ENCODE results near the gene NLGN1.
"Not testable (repeated sequence)": the region's sequence is repeated elsewhere in the genome, so short reads cannot be mapped to it uniquely, and the experiment has no call there.

The NLGN1 gene

GRCh38 chr3:173567997-173568396, 170.5 kb downstream of the NLGN1 start:
- no peak for DNase-seq

DNA sequence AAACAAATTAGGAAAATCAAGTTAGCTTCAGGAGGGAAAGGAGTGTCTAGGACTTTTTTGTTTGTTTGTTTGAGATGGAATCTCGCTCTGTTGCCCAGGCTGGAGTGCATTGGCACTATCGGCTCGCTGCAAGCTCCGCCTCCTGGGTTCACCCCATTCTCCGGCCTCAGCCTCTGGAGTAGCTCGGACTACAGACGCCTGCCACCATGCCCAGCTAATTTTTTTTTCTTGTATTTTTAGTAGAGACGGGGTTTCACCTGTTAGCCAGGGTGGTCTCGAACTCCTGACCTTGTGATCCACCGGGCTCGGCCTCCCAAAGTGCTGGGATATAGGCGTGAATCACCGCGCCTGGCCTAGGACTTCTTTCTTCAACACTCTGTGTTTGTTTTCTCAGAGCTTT, 171.1 kb downstream of the NLGN1 start:
- no peak for DNase-seq

- no peak for DNase-seq
These were observed 186.0 kb downstream of the NLGN1 start for GRCh38 chr3:173583496-173583895.

DNA sequence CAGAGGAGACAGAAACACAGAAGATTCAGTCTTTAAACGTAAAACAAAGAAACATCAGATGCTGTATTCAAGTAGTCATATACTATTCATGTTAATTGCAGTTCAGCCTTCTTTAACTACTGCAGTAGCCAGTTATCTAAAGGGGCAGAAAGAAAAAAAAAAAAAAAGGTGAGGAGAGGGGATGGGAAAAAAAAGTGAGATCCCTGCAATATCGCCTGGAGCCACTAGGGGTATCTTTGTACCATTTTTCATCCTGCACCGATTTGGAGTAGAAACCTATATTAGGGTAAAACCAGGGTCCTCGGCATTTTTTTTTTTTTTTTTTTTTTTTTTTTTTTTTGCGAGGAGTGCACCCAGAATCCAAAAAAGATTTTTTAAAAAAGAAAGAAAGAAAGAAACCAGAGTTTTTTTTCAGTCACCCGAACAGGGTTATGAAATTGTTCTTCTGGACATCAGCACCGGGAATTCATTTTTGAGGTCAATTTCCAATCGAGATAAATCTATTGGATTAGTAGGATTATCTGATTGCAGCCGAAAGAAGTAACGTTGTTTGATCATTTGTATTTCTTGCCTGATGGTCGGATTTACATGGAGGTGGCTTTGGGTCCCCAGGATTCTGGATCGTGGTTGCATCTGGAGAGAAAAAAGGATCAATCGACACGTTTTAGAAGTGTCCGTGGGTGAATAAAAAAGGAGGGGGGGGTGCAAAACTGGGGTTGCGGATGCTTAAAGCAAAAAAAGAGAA, 186.7 kb downstream of the NLGN1 start:
- peak; percentile 81 for DNase-seq

DNA sequence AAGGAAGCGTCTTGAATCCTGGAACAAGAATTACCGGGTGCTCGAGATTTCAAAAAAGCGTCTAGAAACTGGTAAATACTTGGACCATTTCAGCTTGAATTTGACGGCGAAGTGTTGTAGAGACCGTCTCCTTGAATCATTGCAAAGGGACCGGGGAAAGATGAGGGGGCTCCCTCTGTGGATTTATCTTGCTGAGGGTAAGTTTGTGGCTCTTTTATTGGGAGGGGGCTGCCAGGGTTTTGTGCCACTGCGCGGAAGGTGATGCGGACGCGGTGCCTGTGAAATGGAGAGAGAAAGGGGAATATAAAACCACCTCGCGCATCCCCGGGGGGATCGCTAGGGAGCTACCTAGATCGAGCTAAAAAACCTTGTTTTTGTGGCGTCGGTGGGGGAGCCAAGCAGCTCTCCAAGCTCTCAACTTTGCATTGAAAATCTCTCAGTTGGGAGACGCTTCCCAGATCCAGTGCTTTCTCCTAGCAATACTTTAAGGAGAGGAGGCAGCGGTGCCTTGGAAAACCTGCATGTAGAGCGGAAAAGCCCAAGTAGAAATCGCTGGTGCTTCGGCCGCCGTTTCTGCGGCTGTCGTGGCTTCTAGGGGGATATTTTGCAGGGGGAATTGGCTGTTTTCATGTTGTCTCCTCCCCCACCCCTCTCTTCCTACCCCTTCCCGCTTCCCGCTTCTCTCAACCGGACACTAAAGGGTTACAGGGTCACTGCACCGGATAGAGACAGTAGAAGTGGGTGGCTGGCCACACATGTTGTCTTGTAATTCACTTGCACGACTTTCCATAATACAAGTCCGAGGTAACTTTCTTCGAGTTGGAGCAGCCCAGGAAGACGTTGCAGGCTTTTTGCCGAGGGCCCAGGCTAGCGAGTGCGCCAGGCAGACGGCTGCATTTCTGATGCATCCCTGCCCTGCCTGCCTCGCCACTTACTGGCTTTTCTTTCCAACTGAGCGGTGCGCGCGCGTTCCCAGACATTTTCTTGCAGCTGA, 187.6 kb downstream of the NLGN1 start:
- peak; percentile 84 for DNase-seq

- no peak for DNase-seq
These were observed 188.6 kb downstream of the NLGN1 start for GRCh38 chr3:173586166-173586565.

DNA sequence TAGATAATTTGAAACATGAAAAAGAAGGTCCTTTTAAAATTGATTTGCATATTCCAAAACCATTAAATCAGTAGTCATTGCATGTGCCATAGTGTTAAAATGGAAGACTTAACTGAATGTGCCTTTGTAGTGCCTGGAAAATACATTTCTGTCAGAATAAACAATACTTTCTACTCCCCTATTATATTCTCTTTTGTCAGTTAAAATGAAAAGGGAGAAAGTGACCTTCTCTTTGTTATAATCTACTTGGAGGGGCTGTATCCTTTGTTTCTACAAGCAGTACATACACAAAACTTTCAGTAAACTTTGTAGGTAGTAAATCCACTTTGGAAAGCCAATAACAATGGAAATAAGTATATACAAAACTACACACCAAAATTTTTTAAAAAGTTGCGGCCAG, 189.5 kb downstream of the NLGN1 start:
- DNase-seq, result no peak

- no peak for DNase-seq
These were observed 191.0 kb downstream of the NLGN1 start for GRCh38 chr3:173588556-173588955.

DNA sequence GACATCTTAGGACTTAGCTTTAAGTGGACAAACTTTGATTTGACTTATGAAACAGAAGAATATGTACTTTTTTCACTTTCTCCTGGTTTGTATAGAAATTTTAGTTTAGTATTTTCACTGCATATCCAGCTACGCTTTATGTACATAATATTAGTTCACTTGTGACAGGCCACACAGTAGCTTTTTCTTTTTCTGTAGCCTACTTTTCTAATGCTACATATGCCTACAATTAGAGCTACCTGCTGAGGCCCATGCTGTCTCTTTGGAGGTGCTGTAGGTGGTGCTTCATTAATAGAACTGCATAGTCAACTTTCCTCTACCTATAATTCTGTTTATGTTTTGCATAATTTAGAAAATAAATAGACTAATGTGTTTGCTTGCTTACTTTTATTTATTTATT, 191.6 kb downstream of the NLGN1 start:
- no peak for DNase-seq

DNA sequence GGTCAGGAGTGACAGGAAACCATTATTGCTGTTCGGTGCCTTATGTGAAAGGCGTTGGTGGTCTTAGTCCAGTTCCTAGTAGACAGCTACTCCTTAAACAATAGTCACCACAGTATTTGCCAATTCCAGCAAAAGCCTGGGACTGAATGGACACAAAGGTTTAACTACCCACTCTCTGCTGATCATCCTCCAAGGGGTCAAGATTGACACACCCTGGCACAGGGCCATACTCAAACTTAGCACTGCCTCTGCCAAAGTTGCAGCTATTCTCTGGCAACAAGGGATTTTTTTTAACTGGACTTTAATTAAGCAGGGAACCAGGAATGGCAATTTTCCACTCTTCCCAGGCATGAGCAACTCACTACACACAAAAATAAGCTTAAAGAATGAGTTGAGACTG, 193.9 kb downstream of the NLGN1 start:
- no peak for DNase-seq

DNA sequence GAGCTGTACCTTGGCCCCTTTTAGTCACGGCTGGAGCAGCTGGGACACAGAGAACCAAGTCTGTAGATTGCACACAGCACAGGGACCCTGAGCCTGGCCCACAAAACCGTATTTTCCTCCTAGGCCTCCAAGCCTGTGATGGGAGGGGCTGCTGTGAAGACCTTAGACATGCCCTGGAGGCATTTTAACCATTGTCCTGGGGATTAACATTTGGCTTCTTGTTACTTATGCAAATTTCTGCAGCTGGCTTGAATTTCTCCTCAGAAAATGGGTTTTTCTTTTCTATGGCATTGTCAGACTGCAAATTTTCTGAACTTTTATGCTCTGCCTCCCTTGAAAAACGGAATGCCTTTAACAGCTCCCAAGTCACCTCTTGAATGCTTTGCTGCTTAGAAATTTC, 197.3 kb downstream of the NLGN1 start:
- not testable (repeated sequence) for DNase-seq

DNA sequence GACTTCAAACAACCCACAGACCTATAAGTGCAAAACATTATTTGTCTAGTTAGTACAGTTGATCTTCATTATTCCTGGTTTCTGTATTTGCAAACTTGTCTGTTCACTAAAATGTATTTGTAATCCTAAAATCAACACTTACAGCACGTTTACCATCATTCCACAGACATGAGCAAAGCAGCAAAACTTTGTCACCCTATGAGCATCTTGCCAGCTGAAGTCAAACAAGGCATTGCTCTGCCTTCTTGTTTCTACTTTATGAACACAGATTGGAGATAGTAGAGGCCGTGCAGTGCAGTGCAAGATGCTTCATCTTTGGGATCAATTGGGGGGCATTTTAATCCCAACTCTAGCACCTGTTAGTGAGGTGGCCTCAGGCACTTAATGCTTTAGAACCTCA, 202.1 kb downstream of the NLGN1 start:
- DNase-seq, result no peak

DNA sequence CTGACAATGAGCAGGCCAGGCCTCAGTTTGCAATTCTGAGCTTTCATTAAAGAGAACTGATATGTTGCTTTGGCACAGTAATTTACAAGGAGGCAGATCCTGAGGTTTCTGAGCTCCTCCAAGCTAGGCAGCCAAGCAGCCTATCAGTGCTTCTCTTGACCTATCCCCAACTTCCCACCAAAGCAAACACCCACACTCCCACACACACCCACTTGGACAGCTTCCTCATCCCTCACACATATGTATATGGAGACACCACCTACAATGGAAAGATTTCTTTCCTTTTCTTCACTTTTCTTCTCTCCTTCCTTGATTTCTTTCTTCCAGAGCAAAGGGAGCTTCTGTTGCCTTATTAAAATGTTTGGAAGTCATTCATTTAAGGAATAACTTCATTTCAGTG, 217.0 kb downstream of the NLGN1 start:
- DNase-seq, result no peak

DNA sequence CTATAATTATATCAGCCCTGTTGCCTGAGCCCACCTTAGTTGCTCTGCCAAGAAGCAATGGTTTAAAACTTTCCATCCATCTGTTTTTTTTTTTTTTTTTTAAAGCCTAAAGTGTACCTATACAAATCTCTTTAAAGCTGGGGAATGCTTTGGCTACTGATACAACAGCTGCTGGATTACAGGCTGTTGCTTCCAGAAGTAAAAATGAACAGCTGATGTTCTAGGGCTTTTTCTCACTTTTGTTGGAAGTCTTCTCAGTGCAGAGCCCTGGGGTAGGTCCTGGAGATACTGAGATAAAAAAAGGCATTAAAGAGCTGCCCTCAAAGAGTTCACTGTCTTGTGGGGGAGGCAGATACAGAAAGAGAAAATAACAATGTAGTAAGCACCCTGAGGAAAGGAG, 218.1 kb downstream of the NLGN1 start:
- DNase-seq, result no peak

- peak; percentile 47 for DNase-seq
These were observed 219.9 kb downstream of the NLGN1 start for GRCh38 chr3:173617490-173617889.

DNA sequence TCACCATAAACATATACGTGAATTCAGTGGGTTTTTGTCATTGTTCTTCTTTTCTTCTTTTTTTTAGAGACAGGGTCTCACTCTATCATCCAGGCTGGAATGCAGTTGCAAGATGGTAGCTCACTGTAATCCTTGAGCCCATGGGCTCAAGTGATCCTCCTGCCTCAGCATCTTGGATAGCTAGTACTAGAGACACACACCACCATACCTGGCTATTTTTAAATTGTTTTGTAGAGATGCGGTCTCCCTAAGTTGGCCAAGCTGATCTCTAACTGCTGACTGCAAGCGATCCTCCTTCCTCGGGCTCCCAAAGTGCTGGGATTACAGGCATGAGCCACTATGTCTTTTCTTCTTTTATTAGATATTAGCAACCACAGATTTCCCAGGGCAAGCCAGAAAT, 220.6 kb downstream of the NLGN1 start:
- no peak for DNase-seq

DNA sequence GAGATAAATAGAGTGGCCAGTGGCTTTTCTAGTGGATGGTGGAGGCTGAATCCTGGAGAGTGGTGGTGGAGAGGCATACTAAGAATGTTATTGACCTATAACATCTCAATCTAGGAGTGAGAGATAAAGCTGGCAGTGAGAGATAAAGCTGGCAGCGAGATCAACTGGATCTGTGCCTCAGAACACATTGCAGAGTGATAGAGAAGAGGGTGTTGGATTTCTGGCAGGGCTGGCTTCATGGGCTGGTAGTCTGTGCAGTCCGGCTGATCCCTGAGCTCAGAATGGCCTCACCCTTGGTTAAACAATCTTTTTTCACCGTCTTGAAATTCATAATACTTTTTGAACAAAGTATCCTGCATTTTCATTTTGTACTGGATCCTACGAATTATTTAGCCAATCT, 221.2 kb downstream of the NLGN1 start:
- DNase-seq, result no peak

- no peak for DNase-seq
These were observed 224.6 kb downstream of the NLGN1 start for GRCh38 chr3:173622166-173622565.

- no peak for DNase-seq
These were observed 226.5 kb downstream of the NLGN1 start for GRCh38 chr3:173624086-173624485.

- DNase-seq, result no peak
These were observed 233.3 kb downstream of the NLGN1 start for GRCh38 chr3:173630849-173631248.

DNA sequence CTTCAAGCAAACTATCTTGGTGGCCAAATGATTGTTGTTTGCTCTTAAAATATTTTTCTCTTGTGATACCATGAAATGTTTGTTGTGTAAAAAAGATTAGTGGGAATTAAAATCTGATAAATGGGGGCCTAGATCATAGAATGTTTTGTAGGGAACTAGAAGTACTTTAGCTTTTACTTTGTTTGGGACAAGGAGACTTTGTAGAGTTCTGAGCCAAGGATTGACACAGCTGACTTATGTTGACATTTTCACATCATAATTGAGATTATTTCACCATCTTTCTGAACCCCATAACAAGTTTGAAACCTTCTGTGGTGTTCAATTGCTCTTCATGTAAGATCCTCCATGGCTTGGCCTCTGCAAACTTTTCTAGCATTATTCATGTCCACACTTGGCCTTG, 235.4 kb downstream of the NLGN1 start:
- DNase-seq, result no peak

DNA sequence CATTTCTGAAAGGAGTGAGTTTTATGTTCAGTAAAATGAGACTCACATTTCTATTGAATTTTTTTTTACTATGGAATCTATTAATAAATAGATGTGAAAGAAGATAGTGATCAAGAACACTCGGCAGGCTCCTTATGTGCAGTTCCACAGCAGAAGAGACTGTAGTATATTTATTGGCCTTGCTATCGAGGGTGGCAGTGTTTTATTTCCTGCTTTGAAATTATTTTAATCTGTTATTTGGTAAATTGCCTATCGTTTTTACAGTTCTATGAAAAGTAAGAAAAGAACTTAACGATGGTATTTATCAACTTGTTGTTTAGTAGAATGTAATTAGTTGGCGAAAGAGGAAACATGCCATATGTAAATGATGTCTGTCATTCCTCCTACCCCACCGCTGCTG, 238.3 kb downstream of the NLGN1 start:
- DNase-seq, result no peak

DNA sequence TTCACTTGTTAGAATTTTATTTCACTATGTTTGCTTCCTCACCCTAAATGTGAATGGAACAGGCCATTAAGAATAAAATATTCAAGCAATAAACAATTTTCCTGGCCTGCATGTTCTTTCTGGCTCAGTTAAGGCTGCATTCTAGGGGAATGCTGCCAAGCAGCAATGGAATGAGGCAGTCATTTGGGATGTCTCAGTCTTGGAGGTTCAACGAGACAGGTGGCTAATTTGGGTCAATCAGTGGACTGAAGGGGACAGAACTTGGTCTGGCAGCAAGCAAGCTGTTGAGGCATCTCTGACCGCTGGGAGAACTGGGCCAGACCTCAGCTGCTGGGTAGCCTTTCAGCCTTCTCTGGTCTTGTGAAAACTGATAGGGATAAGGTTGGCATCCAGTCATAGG, 241.6 kb downstream of the NLGN1 start:
- DNase-seq, result no peak

DNA sequence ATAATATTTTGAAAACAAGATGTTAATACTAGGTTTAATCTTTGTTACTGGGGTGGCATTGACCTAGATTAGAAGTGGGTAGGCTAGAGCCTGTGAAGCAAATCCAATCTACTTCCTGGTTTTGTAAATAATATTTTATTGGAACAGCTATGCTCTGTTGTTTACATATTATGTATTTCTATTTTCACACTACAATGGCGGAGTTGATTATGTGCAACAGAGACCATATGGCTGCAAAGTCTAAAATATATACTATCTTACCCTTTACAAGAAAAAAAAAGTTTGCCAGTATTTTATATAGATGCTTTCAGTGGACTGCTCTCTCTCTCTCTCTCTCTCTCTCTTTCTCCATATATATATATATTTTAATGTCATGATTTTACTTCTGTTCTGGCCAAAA, 244.2 kb downstream of the NLGN1 start:
- no peak for DNase-seq
